ENCODE results near the gene UNC13B. TPM values are rescaled to one million over a fixed set of nuclear protein-coding genes. Genes with fewer than 3 reads are reported as not detected.

UNC13B gene
- total RNA-seq, 1 donor from 2014 or later = 16.8 TPM

GRCh38 chr9:35338561-35339274 is 176.9 kb downstream of the UNC13B start:
- Histone ChIP-seq H3K4me3 (ENCODE audit: low read depth, low read length) (no peak overlapping the region), H3K27me3 (ENCODE audit: control insufficient read depth, insufficient read depth, low read length) (no peaks in the 10 kb centered on the region), H3K36me3 (ENCODE audit: control insufficient read depth, insufficient read depth, low read length) (no peaks in the 10 kb centered on the region)
- DNase-seq (ENCODE audit: low read depth) = peak; percentile 54
- FAIRE-seq = peak; percentile 40
- TF ChIP-seq, protein P1, sequence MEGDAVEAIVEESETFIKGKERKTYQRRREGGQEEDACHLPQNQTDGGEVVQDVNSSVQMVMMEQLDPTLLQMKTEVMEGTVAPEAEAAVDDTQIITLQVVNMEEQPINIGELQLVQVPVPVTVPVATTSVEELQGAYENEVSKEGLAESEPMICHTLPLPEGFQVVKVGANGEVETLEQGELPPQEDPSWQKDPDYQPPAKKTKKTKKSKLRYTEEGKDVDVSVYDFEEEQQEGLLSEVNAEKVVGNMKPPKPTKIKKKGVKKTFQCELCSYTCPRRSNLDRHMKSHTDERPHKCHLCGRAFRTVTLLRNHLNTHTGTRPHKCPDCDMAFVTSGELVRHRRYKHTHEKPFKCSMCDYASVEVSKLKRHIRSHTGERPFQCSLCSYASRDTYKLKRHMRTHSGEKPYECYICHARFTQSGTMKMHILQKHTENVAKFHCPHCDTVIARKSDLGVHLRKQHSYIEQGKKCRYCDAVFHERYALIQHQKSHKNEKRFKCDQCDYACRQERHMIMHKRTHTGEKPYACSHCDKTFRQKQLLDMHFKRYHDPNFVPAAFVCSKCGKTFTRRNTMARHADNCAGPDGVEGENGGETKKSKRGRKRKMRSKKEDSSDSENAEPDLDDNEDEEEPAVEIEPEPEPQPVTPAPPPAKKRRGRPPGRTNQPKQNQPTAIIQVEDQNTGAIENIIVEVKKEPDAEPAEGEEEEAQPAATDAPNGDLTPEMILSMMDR (IDR thresholded peaks at IDR 0.05; ENCODE audit: insufficient read depth, low read length, severe bottlenecking) = no peak

- Histone ChIP-seq H3K27me3 (ENCODE audit: control insufficient read depth, insufficient read depth, low read length) (no peaks in the 10 kb centered on the region), H3K36me3 (ENCODE audit: control insufficient read depth, insufficient read depth, low read length) (no peaks in the 10 kb centered on the region), H3K4me3 (ENCODE audit: low read depth, low read length) (no peak overlapping the region)
- TF ChIP-seq, protein P1 (IDR thresholded peaks at IDR 0.05; ENCODE audit: insufficient read depth, low read length, severe bottlenecking) = no peak
- no peak for DNase-seq (ENCODE audit: low read depth)
- no peak for FAIRE-seq
These were observed 178.2 kb downstream of the UNC13B start for GRCh38 chr9:35340046-35340445.

- Histone ChIP-seq H3K4me3 (ENCODE audit: low read depth, low read length) (no peak overlapping the region), H3K36me3 (ENCODE audit: control insufficient read depth, insufficient read depth, low read length) (no peaks in the 10 kb centered on the region), H3K27me3 (ENCODE audit: control insufficient read depth, insufficient read depth, low read length) (no peaks in the 10 kb centered on the region)
- FAIRE-seq (no peak), DNase-seq (ENCODE audit: low read depth) (no peak)
- TF ChIP-seq, protein P1 (IDR thresholded peaks at IDR 0.05; ENCODE audit: insufficient read depth, low read length, severe bottlenecking) = no peak
These were observed 179.2 kb downstream of the UNC13B start for GRCh38 chr9:35341021-35341420.

DNA sequence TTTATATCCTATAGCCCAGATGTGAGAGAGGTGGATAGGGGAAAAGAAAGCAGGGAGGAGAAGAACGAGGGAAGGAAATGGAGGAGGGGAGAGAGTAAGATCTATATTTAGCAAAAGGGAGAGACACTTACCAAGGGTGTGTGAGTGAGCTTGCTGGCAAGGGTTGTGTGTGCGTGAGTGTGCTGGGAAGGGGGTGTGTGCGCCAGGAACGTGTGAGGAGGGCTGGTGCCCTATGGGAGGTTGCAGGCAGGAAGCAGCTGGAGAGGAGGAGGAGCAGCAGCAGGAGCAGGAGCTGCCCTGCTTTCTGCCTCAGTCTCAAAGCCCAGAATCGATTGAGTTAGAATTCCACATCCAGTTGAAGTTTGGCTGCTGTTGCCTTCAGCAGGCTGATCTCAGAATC is 179.8 kb downstream of the UNC13B start:
- TF ChIP-seq, protein P1 (IDR thresholded peaks at IDR 0.05; ENCODE audit: insufficient read depth, low read length, severe bottlenecking) = no peak
- peak; percentile 52 for DNase-seq (ENCODE audit: low read depth)
- no peaks in the 10 kb centered on the region for H3K36me3 ChIP-seq (ENCODE audit: control insufficient read depth, insufficient read depth, low read length)
- no peaks in the 10 kb centered on the region for H3K27me3 ChIP-seq (ENCODE audit: control insufficient read depth, insufficient read depth, low read length)
- no peak overlapping the region for H3K4me3 ChIP-seq (ENCODE audit: low read depth, low read length)
- FAIRE-seq = no peak

DNA sequence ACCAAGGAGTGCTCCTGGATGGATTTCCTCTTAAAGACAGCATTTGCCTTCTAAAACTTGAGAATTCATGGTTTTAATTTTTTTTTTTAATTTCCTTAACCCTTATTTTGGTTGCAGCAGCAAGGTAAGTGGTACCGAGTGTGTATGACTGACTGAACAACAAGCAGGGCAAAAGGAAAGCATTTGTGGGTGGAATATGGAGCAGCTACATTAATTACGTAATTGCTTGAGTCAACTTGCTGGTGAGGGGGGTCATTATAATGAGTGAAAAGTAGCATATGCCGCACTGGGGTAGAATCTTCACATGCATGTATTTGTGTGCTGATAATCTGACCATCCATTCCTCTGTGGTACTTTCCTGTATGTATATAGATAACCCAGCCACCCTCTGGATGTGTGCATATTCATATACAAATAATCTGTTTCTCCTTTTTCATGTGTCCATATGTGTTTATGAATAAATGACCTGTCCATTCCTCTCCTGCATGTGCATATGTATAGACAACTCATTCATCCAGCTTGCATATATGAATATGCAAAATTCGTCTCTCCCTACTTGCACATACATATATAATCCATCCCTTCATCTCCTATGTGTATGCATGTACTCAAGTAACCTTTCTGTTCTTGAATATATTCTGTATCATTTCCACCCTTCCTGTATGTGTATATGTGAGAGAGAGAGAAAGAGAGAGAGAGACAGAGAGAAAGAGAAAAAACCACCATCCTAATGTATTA is 180.6 kb downstream of the UNC13B start:
- FAIRE-seq = no peak
- no peaks in the 10 kb centered on the region for H3K36me3 ChIP-seq (ENCODE audit: control insufficient read depth, insufficient read depth, low read length)

More for the DNA sequence above, 180.6 kb downstream of the UNC13B start:
- TF ChIP-seq, protein P1 (IDR thresholded peaks at IDR 0.05; ENCODE audit: insufficient read depth, low read length, severe bottlenecking) = no peak
- DNase-seq (ENCODE audit: low read depth) = peak; percentile 31
- Histone ChIP-seq H3K4me3 (ENCODE audit: low read depth, low read length) (no peak overlapping the region), H3K27me3 (ENCODE audit: control insufficient read depth, insufficient read depth, low read length) (no peaks in the 10 kb centered on the region)

All from bronchial epithelial cell (primary cell).